NB4 (cell line): ENCODE results near the gene PNMA1.

Experiments used
- MYC ChIP-seq: IDR thresholded peaks from 2 replicates; pipeline ENCODE4 v1.6.1; 2011; ENCODE audit warnings: low read depth, low read length
- TF ChIP-seq, protein P1 (sequence below): IDR thresholded peaks from one replicate; pipeline ENCODE4 v1.5.1; 2012; ENCODE audit warnings: low read depth, low read length

DNA sequence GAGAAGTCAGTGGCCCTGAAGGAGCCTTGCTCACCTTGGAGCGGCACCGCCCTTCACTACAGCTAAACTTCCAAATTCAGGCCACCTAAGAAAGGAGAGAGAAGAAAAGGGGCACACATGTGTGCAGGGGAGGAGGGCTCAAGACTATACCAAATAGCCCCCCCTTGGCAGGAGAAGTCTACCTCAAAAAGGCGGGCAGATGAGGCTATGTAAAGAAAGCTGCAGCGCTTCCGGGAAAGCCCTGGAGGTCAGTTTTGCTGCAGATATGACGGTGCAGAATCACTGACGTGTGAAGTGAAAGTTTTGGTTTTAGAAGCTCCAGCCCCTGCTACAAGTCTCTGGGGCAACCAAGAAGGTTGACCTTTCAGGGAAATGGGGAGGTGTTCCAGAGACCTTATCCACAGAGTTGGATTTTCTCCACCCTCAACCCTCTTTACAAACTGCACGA, 48.2 kb upstream of the PNMA1 start:
- TF ChIP-seq, protein P1, sequence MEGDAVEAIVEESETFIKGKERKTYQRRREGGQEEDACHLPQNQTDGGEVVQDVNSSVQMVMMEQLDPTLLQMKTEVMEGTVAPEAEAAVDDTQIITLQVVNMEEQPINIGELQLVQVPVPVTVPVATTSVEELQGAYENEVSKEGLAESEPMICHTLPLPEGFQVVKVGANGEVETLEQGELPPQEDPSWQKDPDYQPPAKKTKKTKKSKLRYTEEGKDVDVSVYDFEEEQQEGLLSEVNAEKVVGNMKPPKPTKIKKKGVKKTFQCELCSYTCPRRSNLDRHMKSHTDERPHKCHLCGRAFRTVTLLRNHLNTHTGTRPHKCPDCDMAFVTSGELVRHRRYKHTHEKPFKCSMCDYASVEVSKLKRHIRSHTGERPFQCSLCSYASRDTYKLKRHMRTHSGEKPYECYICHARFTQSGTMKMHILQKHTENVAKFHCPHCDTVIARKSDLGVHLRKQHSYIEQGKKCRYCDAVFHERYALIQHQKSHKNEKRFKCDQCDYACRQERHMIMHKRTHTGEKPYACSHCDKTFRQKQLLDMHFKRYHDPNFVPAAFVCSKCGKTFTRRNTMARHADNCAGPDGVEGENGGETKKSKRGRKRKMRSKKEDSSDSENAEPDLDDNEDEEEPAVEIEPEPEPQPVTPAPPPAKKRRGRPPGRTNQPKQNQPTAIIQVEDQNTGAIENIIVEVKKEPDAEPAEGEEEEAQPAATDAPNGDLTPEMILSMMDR = no peak
- no peak for TF ChIP-seq MYC
